Progenitor cell of endocrine pancreas (in vitro differentiated cells): Measurements from ENCODE around the gene ANKRD16. TPM values are rescaled to one million over a fixed set of nuclear protein-coding genes. Genes with fewer than 3 reads are reported as not detected.
"Not testable (repeated sequence)": the region's sequence is repeated elsewhere in the genome, so short reads cannot be mapped to it uniquely, and the experiment has no call there.

ENCODE experiments used
- DNase-seq: peaks from one replicate; pipeline ENCODE4 v3.0.0; 2021; ENCODE audit warnings: low spot score; ENCODE audit not compliant: unreplicated experiment
- H3K27ac Mint-ChIP-seq: 2 replicates; pipeline ENCODE4 v1.8.0; 2021; ENCODE audit warnings: mild to moderate bottlenecking, moderate library complexity, mixed read lengths
- H3K27me3 Mint-ChIP-seq: 2 replicates; pipeline ENCODE4 v1.8.0; 2021; ENCODE audit warnings: mixed read lengths
- H3K36me3 Mint-ChIP-seq: 2 replicates; pipeline ENCODE4 v1.8.0; 2022; ENCODE audit warnings: mixed read lengths; ENCODE audit not compliant: insufficient read depth
- H3K4me1 Mint-ChIP-seq: 2 replicates; pipeline ENCODE4 v1.8.0; 2021; ENCODE audit warnings: low read depth, mixed read lengths
- H3K4me3 Mint-ChIP-seq: 2 replicates; pipeline ENCODE4 v1.8.0; 2021; ENCODE audit warnings: low read depth, mild to moderate bottlenecking, moderate library complexity, mixed read lengths
- H3K9me3 Mint-ChIP-seq: 2 replicates; pipeline ENCODE4 v1.8.0; 2021; ENCODE audit warnings: low read depth, mixed read lengths
- CTCF ChIP-seq: fragments of 200-600 bp; sonication (generic); IDR thresholded peaks from one replicate; pipeline ENCODE4 v1.5.0; 2021; ENCODE audit warnings: antibody characterized with exemption, mild to moderate bottlenecking; ENCODE audit not compliant: unreplicated experiment
- total RNA-seq: library from RNA; stranded (reverse); gene quantifications from 2 replicates; pipeline ENCODE4 v1.2.1, GENCODE V29; 2021

The ANKRD16 gene
- total RNA-seq, 1 donor from 2014 or later: 18.0 TPM

GRCh38 chr10:5913736-5914135 is 24.0 kb upstream of the ANKRD16 start:
- H3K27ac Mint-ChIP-seq: no peak overlapping the region
- no peaks in the 10 kb centered on the region for H3K9me3 Mint-ChIP-seq
- H3K36me3 Mint-ChIP-seq: peaks cover 38% of the 10 kb centered on the region
- TF ChIP-seq CTCF: no peak
- H3K27me3 Mint-ChIP-seq: no peaks in the 10 kb centered on the region
- no peak for DNase-seq
- H3K4me3 Mint-ChIP-seq: no peak overlapping the region
- no peaks in the 10 kb centered on the region for H3K4me1 Mint-ChIP-seq

GRCh38 chr10:5911670-5912069 is 22.0 kb upstream of the ANKRD16 start:
- Mint-ChIP-seq H3K4me3 (no peak overlapping the region), H3K4me1 (peaks cover 2% of the 10 kb centered on the region), H3K9me3 (no peaks in the 10 kb centered on the region), H3K36me3 (peaks cover 41% of the 10 kb centered on the region), H3K27ac (no peak overlapping the region), H3K27me3 (no peaks in the 10 kb centered on the region)
- no peak for DNase-seq
- TF ChIP-seq CTCF: no peak

GRCh38 chr10:5910323-5911100 is 20.8 kb upstream of the ANKRD16 start:
- Mint-ChIP-seq H3K27ac (no peak overlapping the region), H3K4me1 (peaks cover 2% of the 10 kb centered on the region), H3K9me3 (no peaks in the 10 kb centered on the region), H3K27me3 (no peaks in the 10 kb centered on the region), H3K4me3 (no peak overlapping the region), H3K36me3 (peaks cover 39% of the 10 kb centered on the region)
- TF ChIP-seq CTCF: no peak
- DNase-seq: no peak

- not testable (repeated sequence) for H3K27me3 Mint-ChIP-seq, H3K4me3 Mint-ChIP-seq, DNase-seq, H3K9me3 Mint-ChIP-seq, H3K4me1 Mint-ChIP-seq
- Mint-ChIP-seq H3K27ac (peak overlapping the region; percentile 76), H3K36me3 (peaks cover 33% of the 10 kb centered on the region)
Measured at GRCh38 chr10:5908676-5909075, 19.0 kb upstream of the ANKRD16 start.

GRCh38 chr10:5906651-5907050 is 17.0 kb upstream of the ANKRD16 start:
- no peak for DNase-seq
- no peak for TF ChIP-seq CTCF
- no peaks in the 10 kb centered on the region for H3K9me3 Mint-ChIP-seq
- H3K27ac Mint-ChIP-seq: peak overlapping the region; percentile 3
- peaks cover 2% of the 10 kb centered on the region for H3K4me1 Mint-ChIP-seq
- peaks cover 28% of the 10 kb centered on the region for H3K36me3 Mint-ChIP-seq
- no peak overlapping the region for H3K4me3 Mint-ChIP-seq
- H3K27me3 Mint-ChIP-seq: no peaks in the 10 kb centered on the region

- Mint-ChIP-seq H3K36me3 (peaks cover 26% of the 10 kb centered on the region), H3K27me3 (no peaks in the 10 kb centered on the region)
Measured at GRCh38 chr10:5905854-5906507, 16.3 kb upstream of the ANKRD16 start.

More at GRCh38 chr10:5905854-5906507, 16.3 kb upstream of the ANKRD16 start:
- Mint-ChIP-seq H3K4me1 (peaks cover 2% of the 10 kb centered on the region), H3K9me3 (no peaks in the 10 kb centered on the region), H3K4me3 (no peak overlapping the region), H3K27ac (no peak overlapping the region)
- TF ChIP-seq CTCF: no peak
- no peak for DNase-seq
